ENCODE measurements around the gene CPT1A. TPM values are rescaled to one million over a fixed set of nuclear protein-coding genes. Genes with fewer than 3 reads are reported as not detected.

CPT1A gene
- total RNA-seq, 1 experiment from 2014 or later, result 153 TPM

DNA sequence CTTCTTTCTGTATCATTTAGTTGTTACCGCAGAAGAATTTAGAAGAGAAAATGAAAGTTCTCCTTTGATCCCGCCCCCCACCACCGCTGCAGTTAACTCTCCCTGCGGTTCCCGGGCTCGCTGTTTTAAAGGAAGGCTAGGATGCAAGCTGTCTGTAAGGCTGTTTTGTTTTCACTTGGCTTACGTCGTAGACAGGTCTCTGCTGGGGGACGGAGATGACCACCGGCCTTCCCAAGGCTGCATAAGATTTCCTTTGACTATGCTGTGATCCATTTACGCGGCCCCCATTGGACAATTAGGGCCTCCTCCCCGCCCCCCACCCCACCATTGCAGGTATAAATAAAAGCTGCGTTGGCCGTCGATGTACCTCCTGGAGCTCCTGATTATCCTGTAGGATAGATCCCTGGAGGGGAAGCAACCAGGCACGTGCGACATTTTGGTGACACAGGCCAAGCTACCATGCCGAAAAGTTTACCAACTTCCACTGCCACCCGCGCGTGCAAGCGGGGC, 1.4 kb upstream of the CPT1A start:
- H3K27ac ChIP-seq (ENCODE audit: low read length), result peak overlapping the region; percentile 78
- no peaks in the 10 kb centered on the region for H3K36me3 ChIP-seq (ENCODE audit: control insufficient read depth, insufficient read depth, low read length)
- no peak for DNase-seq (ENCODE audit: low read depth, low spot score)
- intact Hi-C loops (cut with micrococcal nuclease; ENCODE audit: unreplicated experiment) (no loop called here), in situ Hi-C loops (cut with HindIII; ENCODE audit: low pct_unique_long_range_greater_than_20kb, low sequenced_read_pairs) (no loop called here)
- peaks cover 24% of the 10 kb centered on the region for H3K4me1 ChIP-seq (ENCODE audit: control insufficient read depth, insufficient read depth, low read length)
- POLR2A ChIA-PET, result interaction anchor here (0.5 to 0.7 kb wide), 4 partner anchors 25 to 237 kb away, joined by 3 to 17 read pairs (median 11); no protein-coding TSS in a partner anchor
- H3K4me3 ChIP-seq (ENCODE audit: low read depth in 2 of 2, low read length in 2 of 2), result peak overlapping the region; percentile 46 to 70
- BruUV-seq (replicated peaks), result no TSS peak
- H3K9me3 ChIP-seq (ENCODE audit: control insufficient read depth, insufficient read depth, low read depth, low read length), result no peaks in the 10 kb centered on the region
- H3K27me3 ChIP-seq (ENCODE audit: control insufficient read depth, insufficient read depth, low read length), result no peaks in the 10 kb centered on the region
- peak; percentile 78 for TF ChIP-seq TCF7L2 (IDR thresholded peaks at IDR 0.05; ENCODE audit: low read depth, low read length)
- no peak for TF ChIP-seq POLR2AphosphoS5 (IDR thresholded peaks at IDR 0.05; ENCODE audit: low read depth, low read length)
- CTCF ChIA-PET, result interaction anchor here (0.6 to 0.9 kb wide), 6 partner anchors 8 to 1461 kb away, joined by 3 to 10 read pairs (median 3); no protein-coding TSS in a partner anchor
- ATAC-seq, result no peak

DNA sequence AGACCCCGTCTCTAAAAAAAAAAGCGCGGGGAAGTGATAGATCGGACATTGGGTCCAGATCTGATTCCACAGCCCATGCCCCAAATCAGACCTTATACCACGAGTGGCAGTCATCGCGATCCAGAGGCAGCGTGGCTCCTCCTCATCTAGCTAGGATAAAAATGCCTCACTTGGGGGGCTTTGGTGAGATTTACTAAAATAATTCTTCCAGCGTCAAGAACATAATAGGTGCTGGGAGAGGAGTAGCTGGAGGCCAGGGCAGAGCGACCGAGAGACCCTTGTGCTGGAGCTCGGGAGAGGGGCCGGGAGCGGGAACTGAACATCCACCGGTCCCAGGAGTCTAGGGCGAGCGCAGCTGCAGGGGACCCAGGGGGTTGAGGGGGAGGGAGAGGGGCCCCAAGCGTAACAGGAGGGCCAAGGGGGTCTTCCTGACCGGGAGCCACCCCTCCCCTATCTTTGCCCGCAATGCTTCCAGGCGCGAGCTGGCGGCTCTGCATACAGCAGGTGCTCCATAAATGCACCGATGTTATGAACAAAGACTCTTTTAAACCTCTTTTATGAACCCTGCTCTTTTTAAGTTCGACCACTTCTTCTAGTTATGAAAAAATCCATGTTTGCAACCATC, 823 bp upstream of the CPT1A start:
- intact Hi-C loops (cut with micrococcal nuclease; ENCODE audit: unreplicated experiment), result no loop called here
- Histone ChIP-seq H3K27me3 (ENCODE audit: control insufficient read depth, insufficient read depth, low read length) (no peaks in the 10 kb centered on the region), H3K4me3 (ENCODE audit: low read depth in 2 of 2, low read length in 2 of 2) (peak overlapping the region; percentile 73 to 85), H3K36me3 (ENCODE audit: control insufficient read depth, insufficient read depth, low read length) (no peaks in the 10 kb centered on the region), H3K27ac (ENCODE audit: low read length) (peak overlapping the region; percentile 78), H3K9me3 (ENCODE audit: control insufficient read depth, insufficient read depth, low read depth, low read length) (no peaks in the 10 kb centered on the region), H3K4me1 (ENCODE audit: control insufficient read depth, insufficient read depth, low read length) (peaks cover 29% of the 10 kb centered on the region)
- in situ Hi-C loops (cut with HindIII; ENCODE audit: low pct_unique_long_range_greater_than_20kb, low sequenced_read_pairs), result no loop called here
- ATAC-seq (no peak), DNase-seq (ENCODE audit: low read depth, low spot score) (no peak)
- CTCF ChIA-PET, result interaction anchor here (0.7 to 1.0 kb wide), 4 partner anchors 27 to 586 kb away, joined by 3 read pairs; no protein-coding TSS in a partner anchor
- POLR2A ChIA-PET, result interaction anchor here (0.5 to 0.7 kb wide), 2 partner anchors 59 to 125 kb away, joined by 3 to 11 read pairs; no protein-coding TSS in a partner anchor
- no peak for TF ChIP-seq TCF7L2 (IDR thresholded peaks at IDR 0.05; ENCODE audit: low read depth, low read length)
- TF ChIP-seq POLR2AphosphoS5 (IDR thresholded peaks at IDR 0.05; ENCODE audit: low read depth, low read length), result no peak
- no peak for TF ChIP-seq SIN3A (IDR thresholded peaks at IDR 0.05; ENCODE audit: borderline replicate concordance, insufficient read depth, low read depth, low read length)
- TF ChIP-seq CTCF (IDR thresholded peaks at IDR 0.05), result no peak
- no peak for TF ChIP-seq REST (IDR thresholded peaks at IDR 0.05; ENCODE audit: insufficient read depth in 1 of 2, low read depth in 2 of 2, low read length in 1 of 2)
- no TSS peak for BruUV-seq (replicated peaks)
